ENCODE data around the gene FBRSL1. TPM values are rescaled to one million over a fixed set of nuclear protein-coding genes. Genes with fewer than 3 reads are reported as not detected.
"Not testable (repeated sequence)": the region's sequence is repeated elsewhere in the genome, so short reads cannot be mapped to it uniquely, and the experiment has no call there.

FBRSL1 gene
- 10 to 100 TPM in 6 of 8 experiments, 1 to 10 TPM in 2; 7.1 to 31.6 (median 11.1) TPM for total RNA-seq

DNA sequence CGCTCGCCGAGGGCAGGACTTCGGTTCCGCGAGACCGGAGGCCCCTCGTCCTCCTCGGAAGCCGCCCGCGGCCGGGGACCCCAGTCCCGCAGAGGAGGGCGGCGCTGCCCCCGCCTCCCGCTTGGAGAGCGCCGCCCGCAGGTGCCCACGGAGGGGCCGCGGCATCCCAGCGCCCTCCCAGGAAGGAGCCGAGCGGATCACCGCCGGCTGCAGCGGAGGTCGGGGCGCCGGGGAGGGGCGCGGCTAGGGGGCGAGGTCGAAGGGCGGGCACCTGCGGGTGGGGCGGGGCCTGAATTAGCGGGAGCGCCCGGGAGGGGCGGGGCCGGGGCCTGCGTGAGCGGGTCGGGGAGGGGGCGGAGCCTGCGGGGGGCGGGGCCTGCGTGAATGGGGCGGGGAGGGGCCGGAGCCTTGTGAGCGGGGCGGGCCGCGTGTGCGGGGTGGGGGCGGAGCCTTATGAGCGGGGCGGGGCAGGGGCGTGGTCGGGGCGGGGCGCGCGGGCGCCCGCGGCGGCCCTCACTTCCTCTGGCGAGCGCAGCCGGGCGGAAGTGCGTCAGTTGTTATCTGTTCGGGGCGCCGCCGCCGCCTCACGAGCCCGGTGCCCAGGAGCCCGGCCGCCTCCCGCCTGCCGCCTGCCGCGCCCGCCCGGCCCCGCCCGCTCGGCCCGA lies at the start of gene FBRSL1:
TSS of gene FBRSL1 (plus strand) at position 550 of the 665 bp plus-strand sequence.
- in situ Hi-C loops (cut with MboI; ENCODE audit: low pct_unique_long_range_greater_than_20kb in 2 of 9, low sequenced_read_pairs in 9 of 9, unreplicated experiment in 9 of 9): no loop called here
- ATAC-seq (replicated peaks in 6 of 8): peak; percentile 62 to 86 (median 72)
- no CpG with 5 or more reads among the region's 96 CpGs for WGBS, 10 experiments
- Histone ChIP-seq H3K4me1 (replicated peaks in 1 of 2) (peaks cover 32 to 38% of the 10 kb centered on the region in 2 donors), H3K4me3 (peak within 1 kb of the TSS; percentile 52 to 83 (median 63)), H3K27ac (peak within 1 kb of the TSS in 1 of 2 donors; percentile 73)

DNA sequence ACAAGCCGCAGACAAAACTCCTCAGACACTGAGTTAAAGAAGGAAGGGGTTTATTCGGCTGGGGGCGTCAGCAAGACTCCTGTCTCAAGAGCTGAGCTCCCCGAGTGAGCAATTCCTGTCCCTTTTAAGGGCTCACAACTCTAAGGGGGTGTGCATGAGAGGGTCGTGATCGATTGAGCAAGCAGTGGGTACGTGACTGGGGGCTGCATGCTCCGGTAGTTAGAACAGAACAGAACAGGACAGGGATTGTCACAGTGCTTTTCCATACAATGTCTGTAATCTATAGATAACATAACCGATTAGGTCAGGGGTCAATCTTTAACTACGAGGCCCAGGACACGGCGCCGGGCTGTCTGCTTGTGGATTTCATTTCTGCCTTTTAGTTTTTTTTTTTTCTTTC lies 49.5 kb upstream of the FBRSL1 start:
- ATAC-seq (replicated peaks in 6 of 8); H3K4me3 ChIP-seq; in situ Hi-C loops (cut with MboI; ENCODE audit: low pct_unique_long_range_greater_than_20kb in 2 of 9, low sequenced_read_pairs in 9 of 9, unreplicated experiment in 9 of 9); H3K27ac ChIP-seq: not testable (repeated sequence)
- WGBS, 10 experiments: 73 to 92% (median 89%) methylated on average over 5 to 8 of the region's 13 CpGs; no CpG with 5 or more reads in 5 of the 10 experiments
- peaks cover 22 to 44% of the 10 kb centered on the region in 2 donors for H3K4me1 ChIP-seq (replicated peaks in 1 of 2)

DNA sequence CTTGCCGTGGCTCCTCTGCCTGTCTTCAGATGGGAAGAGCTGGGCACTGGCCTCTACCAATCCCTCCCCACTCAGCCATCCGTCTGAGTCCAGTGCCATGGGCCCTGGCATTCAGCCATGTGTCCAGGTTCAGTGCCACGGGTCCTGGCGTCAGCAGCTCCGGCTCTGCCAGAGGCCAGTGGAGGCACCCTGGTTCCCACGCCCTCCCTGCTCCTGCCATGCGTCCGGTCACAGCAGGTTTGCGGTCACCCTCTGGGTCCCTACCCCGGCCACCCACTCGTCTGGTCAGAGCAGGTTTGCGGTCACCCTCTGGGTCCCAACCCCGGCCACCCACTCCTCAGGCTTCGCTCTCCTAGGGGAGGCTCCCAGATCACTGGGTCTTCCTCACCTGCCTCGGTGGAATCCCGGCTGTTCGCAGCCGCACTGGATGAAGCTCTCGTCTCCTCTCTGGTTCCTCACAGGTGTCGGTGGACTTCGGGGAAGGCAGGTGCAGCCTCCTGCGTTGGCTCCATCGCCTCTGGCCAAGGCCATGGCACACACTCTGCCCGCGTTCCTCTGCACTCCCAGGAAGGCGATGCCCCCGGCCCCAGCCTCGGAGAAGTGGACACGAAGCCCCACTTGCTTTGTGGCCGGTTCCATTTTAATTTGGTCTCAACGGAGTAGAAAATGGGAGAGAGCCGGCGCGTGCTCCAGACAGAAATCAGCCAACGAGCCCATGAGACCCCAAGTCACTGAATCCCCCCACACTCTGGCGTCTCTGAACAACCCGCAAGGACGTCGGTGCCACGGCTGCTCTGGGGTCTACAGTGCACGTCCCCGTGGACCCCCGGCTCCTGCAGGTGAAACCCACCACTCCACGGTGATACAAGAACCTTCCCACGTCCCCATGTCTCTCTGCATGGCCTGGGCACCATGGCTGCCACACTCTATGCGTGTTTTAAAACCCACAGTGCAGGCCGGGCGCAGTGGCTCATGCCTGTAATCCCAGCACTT lies 47.8 kb upstream of the FBRSL1 start:
- no peak for ATAC-seq (replicated peaks in 6 of 8)
- H3K4me3 ChIP-seq: no peak overlapping the region
- peaks cover 26 to 46% of the 10 kb centered on the region in 2 donors for H3K4me1 ChIP-seq (replicated peaks in 1 of 2)
- WGBS, 10 experiments: 64 to 100% (median 93%) methylated on average over 2 to 22 of the region's 48 CpGs; no CpG with 5 or more reads in 4 of the 10 experiments
- H3K27ac ChIP-seq: no peak overlapping the region
- in situ Hi-C loops (cut with MboI; ENCODE audit: low pct_unique_long_range_greater_than_20kb in 2 of 9, low sequenced_read_pairs in 9 of 9, unreplicated experiment in 9 of 9): no loop called here

DNA sequence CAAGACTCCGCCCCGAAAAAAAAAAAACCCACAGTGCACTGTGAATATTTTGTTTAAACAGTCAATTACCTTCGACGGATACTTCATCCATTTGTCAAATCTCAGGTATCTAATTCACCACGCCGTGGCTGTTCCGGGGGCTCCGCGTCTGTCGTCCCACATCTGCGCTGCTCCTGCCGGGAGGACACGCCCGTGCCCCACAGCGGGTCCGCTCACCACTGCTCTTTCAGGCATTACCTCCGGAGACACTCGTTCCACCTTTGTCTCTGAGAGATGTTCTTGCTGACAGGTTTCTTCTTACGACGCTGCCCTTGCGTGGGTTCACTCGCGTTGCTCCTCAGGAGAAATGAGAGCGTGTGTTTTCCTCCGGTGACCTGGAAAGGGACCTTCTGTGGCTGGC lies 46.9 kb upstream of the FBRSL1 start:
- no peak for ATAC-seq (replicated peaks in 6 of 8)
- in situ Hi-C loops (cut with MboI; ENCODE audit: low pct_unique_long_range_greater_than_20kb in 2 of 9, low sequenced_read_pairs in 9 of 9, unreplicated experiment in 9 of 9): no loop called here
- 62 to 100% (median 92%) methylated on average over 2 to 19 of the region's 25 CpGs; no CpG with 5 or more reads in 3 of the 10 experiments for WGBS, 10 experiments

DNA sequence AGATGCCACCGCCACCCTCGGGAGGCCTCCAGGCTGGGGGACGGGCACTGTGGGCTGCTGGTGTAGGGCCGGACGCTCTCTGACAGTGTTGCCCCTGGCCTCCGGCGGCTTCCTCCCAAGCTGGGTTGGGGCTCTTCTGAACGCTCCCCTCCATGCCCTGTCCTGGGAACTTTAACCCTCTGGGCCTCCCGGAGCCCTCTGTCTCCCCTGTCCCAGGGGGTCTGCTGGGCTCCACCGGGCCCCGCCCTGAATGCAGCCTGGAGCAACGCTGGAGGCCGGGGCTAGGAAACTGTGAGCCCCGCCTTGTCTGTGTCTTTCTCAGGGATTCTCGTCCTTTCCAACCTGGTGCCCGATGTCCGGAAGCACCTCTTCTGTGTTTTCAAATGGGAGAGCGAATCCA lies 45.7 kb upstream of the FBRSL1 start:
- Histone ChIP-seq H3K27ac (no peak overlapping the region), H3K4me3 (no peak overlapping the region), H3K4me1 (replicated peaks in 1 of 2) (peaks cover 15 to 34% of the 10 kb centered on the region in 2 donors)
- in situ Hi-C loops (cut with MboI; ENCODE audit: low pct_unique_long_range_greater_than_20kb in 2 of 9, low sequenced_read_pairs in 9 of 9, unreplicated experiment in 9 of 9): no loop called here
- ATAC-seq (replicated peaks in 6 of 8): no peak
- 60 to 75% (median 71%) methylated on average over 1 to 8 of the region's 18 CpGs; no CpG with 5 or more reads in 4 of the 10 experiments for WGBS, 10 experiments

More for the DNA sequence above, 46.9 kb upstream of the FBRSL1 start:
- Histone ChIP-seq H3K4me3 (no peak overlapping the region), H3K27ac (no peak overlapping the region), H3K4me1 (replicated peaks in 1 of 2) (peaks cover 19 to 43% of the 10 kb centered on the region in 2 donors)

DNA sequence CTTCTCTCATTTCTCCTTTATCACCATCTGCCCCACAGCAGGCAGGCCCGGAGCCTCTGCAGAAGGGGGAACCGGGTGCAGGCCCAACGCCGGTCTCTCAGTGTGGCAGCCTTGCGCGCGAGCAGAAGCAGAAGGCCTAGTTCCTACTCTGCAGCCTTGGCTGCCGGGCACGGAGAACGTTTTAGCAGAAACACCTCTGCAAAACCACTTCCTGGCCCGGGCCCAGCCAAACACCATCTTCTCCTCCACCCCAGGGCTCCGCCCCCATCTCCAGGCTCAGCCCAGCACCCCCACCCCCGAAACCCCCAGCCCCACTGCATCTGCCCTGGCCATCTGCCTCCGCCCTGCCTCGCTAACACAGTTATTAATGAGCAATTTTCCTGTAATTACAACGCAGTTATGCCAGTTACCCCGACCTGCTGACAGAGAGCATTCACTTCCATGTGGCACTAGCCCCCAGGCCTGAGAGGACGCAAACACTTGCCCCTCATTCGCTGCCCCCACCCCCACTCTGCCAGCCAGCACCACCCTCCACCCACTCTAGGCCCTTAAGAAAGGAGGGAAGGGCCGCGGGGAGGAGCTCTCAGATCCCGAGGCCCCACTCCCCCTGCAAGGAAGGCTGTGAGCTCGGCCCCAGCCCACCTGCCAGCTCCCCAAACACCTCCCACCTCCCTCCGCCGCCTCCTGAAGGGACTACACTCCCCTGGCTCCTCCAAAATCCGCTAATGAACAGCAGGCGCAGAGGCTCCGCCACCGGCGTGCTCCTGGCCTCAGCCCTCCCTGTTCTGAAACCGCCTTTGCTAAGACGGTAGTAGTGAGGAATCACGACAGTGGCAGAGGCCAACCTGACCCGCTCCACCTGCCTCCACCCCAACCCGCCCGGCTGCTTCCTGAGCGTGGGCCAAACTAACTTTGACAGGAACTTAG lies 44.7 kb upstream of the FBRSL1 start:
- in situ Hi-C loops (cut with MboI; ENCODE audit: low pct_unique_long_range_greater_than_20kb in 2 of 9, low sequenced_read_pairs in 9 of 9, unreplicated experiment in 9 of 9): no loop called here
- peaks cover 20 to 34% of the 10 kb centered on the region in 2 donors for H3K4me1 ChIP-seq (replicated peaks in 1 of 2)
- WGBS, 10 experiments: 50 to 80% methylated on average over 3 to 4 of the region's 37 CpGs; no CpG with 5 or more reads in 8 of the 10 experiments
- ATAC-seq (replicated peaks in 6 of 8): peak in 6 of 8 experiments; percentile 4 to 51 (median 46)
- H3K27ac ChIP-seq: peak overlapping the region in 1 of 2 donors; percentile 59
- peak overlapping the region; percentile 12 to 38 (median 19) for H3K4me3 ChIP-seq

DNA sequence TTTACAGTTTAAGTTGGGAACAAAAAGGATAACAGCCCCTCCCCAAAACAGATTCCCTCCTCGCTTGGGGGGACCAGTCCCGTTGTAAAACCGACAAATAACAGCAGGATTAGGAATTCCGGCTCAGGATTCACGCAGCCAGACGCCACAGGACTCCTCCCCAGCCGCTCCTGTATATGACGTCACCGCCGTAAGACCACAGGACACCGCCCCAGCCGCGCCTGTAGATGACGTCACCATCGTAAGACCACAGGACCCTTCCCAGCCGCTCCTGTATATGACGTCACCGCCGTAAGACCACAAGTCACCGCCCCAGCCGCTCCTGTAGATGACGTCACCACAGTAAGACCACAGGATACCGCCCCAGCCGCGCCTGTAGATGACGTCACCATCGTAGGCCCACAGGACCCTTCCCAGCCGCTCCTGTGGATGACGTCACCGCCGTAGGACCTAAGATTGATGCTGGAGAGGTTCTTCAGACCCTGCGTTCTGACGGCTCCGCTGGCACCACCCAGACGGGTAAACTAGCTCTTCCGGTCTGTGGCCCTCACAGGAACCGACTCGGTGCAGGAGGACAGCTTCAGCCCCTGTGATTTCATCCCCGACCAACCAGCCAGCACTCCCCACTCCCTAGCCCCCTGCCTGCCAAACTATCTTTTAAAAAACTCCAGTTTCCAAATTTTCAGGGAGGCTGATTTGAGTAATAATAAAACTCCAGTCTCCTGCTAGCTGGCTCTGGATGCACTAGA lies 43.9 kb upstream of the FBRSL1 start:
- H3K27ac ChIP-seq: peak overlapping the region in 1 of 2 donors; percentile 59
- ATAC-seq (replicated peaks in 6 of 8): peak in 7 of 8 experiments; percentile 12 to 89 (median 70)
- 56 to 80% (median 72%) methylated on average over 1 to 19 of the region's 39 CpGs; no CpG with 5 or more reads in 5 of the 10 experiments for WGBS, 10 experiments
- peak overlapping the region; percentile 12 to 38 (median 19) for H3K4me3 ChIP-seq
- in situ Hi-C loops (cut with MboI; ENCODE audit: low pct_unique_long_range_greater_than_20kb in 2 of 9, low sequenced_read_pairs in 9 of 9, unreplicated experiment in 9 of 9): no loop called here
- H3K4me1 ChIP-seq (replicated peaks in 1 of 2): peaks cover 28 to 41% of the 10 kb centered on the region in 2 donors

DNA sequence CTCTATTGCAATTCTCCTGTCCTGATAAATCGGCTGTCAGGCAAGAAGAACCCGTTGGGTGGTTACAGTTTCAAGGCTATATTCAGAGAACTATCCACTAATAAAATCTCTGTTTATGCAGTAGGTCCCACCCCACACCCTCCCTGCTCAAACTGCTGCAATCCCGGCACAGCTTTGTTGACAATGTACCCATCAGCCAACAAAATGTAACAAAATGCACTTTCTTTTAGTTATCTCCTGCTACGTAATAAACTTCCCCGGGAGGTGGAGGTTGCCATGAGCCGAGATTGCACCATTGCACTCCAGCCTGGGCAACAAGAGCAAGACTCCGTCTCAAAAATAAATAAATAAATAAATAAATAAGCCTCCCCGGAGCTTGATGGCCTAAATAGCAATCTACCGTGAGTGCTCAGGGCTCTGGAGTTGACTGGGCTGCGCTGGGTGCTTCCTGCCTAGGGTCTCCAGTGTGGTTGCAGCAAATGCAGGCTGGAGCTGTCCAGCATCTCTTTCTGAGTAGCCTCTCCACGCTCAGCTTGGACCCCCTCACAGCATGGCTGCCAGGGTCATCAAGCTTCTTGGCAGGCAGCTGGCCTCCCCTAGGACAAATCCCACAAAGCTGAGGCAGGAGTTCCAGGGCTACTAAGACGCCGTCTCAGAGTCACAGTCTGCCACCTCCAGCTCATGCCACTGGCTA lies 43.2 kb upstream of the FBRSL1 start:
- no peak overlapping the region for H3K27ac ChIP-seq
- H3K4me3 ChIP-seq: peak overlapping the region in 1 of 5 donors; percentile 15
- WGBS, 10 experiments: 0 to 100% (median 70%) methylated on average over 1 to 5 of the region's 13 CpGs; no CpG with 5 or more reads in 4 of the 10 experiments
- no peak for ATAC-seq (replicated peaks in 6 of 8)
- in situ Hi-C loops (cut with MboI; ENCODE audit: low pct_unique_long_range_greater_than_20kb in 2 of 9, low sequenced_read_pairs in 9 of 9, unreplicated experiment in 9 of 9): no loop called here
- H3K4me1 ChIP-seq (replicated peaks in 1 of 2): peaks cover 33 to 42% of the 10 kb centered on the region in 2 donors

DNA sequence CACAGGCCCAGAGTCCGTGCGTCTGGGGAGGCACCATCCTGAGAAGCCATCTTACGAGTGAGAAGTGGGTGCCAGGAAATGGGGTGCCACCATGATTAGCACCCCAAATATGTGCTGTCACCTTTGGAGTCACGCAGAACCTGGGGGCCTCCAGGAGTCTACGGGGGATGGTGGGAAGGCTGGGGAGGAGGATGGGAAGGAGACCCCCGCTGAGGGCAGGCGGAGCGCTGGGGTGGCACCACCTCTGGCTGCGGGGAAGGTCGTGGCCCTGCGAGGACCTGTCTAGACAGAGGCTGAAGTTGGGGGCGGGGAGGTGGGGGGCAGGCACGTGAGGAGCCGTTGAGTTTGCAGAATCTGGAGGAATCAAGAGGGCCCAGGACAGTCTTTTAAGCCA lies 42.6 kb upstream of the FBRSL1 start:
- in situ Hi-C loops (cut with MboI; ENCODE audit: low pct_unique_long_range_greater_than_20kb in 2 of 9, low sequenced_read_pairs in 9 of 9, unreplicated experiment in 9 of 9): no loop called here
- Histone ChIP-seq H3K4me1 (replicated peaks in 1 of 2) (peaks cover 34 to 47% of the 10 kb centered on the region in 2 donors), H3K27ac (no peak overlapping the region), H3K4me3 (no peak overlapping the region)
- ATAC-seq (replicated peaks in 6 of 8): no peak
- WGBS, 10 experiments: 100% methylated on average over 1 of the region's 14 CpGs; no CpG with 5 or more reads in 9 of the 10 experiments

DNA sequence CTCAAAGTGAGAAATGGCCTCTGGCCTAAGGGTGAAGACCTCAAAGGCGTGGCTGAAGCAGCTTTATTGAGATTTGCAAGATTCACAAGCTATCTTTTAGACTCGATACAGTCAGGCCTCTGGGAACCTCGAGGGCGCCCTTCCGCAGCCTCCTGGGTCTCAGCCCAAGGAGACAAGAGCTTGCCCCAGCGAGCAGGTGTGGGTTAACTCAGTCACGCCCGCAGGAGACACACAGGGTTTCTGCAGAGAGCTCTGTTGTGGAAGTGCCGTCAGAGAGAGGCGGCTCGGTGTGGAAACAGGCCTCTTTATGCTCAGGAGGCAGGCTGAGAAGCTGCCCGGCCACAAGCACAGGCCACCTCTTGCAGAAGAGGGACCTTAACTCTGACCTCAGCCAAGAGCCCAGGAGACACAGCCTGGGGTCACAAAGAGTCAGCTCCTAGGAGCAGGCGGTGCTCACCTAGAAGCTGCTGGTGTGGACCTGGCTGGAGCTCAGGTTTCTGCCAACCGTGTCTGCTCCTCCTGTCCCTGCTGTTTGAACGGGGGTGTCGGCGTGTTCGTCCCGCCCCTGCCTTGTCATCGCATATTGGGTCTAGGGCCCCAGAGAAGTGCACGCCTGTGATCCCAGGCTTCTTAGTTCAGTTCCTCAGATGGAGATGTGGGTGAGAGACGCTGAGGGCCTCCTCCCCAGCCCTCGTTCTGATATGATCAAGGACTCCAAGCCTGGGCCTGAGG lies 42.1 kb upstream of the FBRSL1 start:
- no peak for ATAC-seq (replicated peaks in 6 of 8)
- 40 to 90% (median 70%) methylated on average over 1 to 6 of the region's 23 CpGs; no CpG with 5 or more reads in 5 of the 10 experiments for WGBS, 10 experiments
- Histone ChIP-seq H3K4me1 (replicated peaks in 1 of 2) (peaks cover 36 to 48% of the 10 kb centered on the region in 2 donors), H3K4me3 (no peak overlapping the region), H3K27ac (no peak overlapping the region)
- in situ Hi-C loops (cut with MboI; ENCODE audit: low pct_unique_long_range_greater_than_20kb in 2 of 9, low sequenced_read_pairs in 9 of 9, unreplicated experiment in 9 of 9): no loop called here

DNA sequence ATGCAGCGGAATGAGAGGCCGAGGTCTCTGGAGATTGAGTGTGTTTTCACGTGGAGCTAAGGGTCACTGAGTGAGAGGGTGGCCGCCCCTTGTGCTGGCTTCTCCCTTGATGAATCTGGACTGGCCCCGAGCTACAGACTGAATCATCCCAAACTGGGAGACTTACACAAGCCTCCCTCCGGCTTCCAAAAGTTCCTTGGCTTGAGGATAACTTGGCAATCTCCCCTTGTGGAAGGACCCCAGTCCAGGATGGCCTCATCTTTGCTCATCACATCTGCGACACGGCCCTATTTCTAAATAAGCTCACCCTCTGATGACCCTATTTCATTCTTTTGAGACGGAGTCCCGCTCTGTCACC lies 41.5 kb upstream of the FBRSL1 start:
- ATAC-seq (replicated peaks in 6 of 8): no peak
- no peak overlapping the region for H3K27ac ChIP-seq
- H3K4me1 ChIP-seq (replicated peaks in 1 of 2): peaks cover 39 to 51% of the 10 kb centered on the region in 2 donors
- WGBS, 10 experiments: 10 to 100% (median 80%) methylated on average over 2 to 6 of the region's 10 CpGs; no CpG with 5 or more reads in 4 of the 10 experiments
- in situ Hi-C loops (cut with MboI; ENCODE audit: low pct_unique_long_range_greater_than_20kb in 2 of 9, low sequenced_read_pairs in 9 of 9, unreplicated experiment in 9 of 9): no loop called here
- no peak overlapping the region for H3K4me3 ChIP-seq

Data from motor neuron (in vitro differentiated cells).